Duodenal mucosa (tissue), 2 donors: ENCODE data around the gene TFAP2D.

Experiments
- H3K27ac ChIP-seq: one replicate; pipeline ENCODE4 v1.7.0; 2013; ENCODE audit warnings: low read depth, low read length
- H3K27me3 ChIP-seq, 2 donors: one replicate each; pipeline ENCODE4 v1.7.0; 2013; ENCODE audit warnings: low read length in 2 of 2, control low read depth in 1 of 2; ENCODE audit not compliant: insufficient read depth in 2 of 2, control insufficient read depth in 1 of 2
- H3K36me3 ChIP-seq, 2 donors: one replicate each; pipeline ENCODE4 v1.7.0; 2013; ENCODE audit warnings: low read length in 2 of 2, control low read depth in 1 of 2; ENCODE audit not compliant: insufficient read depth in 2 of 2, control insufficient read depth in 1 of 2
- H3K4me1 ChIP-seq, 2 donors: one replicate each; pipeline ENCODE4 v1.7.0; 2013; ENCODE audit warnings: low read length in 2 of 2, control low read depth in 1 of 2; ENCODE audit not compliant: insufficient read depth in 2 of 2, control insufficient read depth in 1 of 2
- H3K4me3 ChIP-seq, 2 donors: one replicate each; pipeline ENCODE4 v1.7.0; 2013; ENCODE audit warnings: low read length in 2 of 2, low read depth in 1 of 2
- H3K9ac ChIP-seq, 2 donors: one replicate each; pipeline ENCODE4 v1.7.0; 2013; ENCODE audit warnings: low read length in 2 of 2, low read depth in 1 of 2
- H3K9me3 ChIP-seq, 2 donors: one replicate each; pipeline ENCODE4 v1.7.0; 2013; ENCODE audit warnings: low read length in 2 of 2, control low read depth in 1 of 2; ENCODE audit not compliant: control insufficient read depth in 1 of 2

Gene TFAP2D

GRCh38 chr6:50713226-50713625, at the start of gene TFAP2D:
TSS of gene TFAP2D (plus strand) at chr6:50713526. CDS start at chr6:50714056, 530 bp downstream.
- Histone ChIP-seq H3K36me3 (no peaks in the 10 kb centered on the region), H3K4me1 (no peaks in the 10 kb centered on the region), H3K4me3 (no peak within 1 kb of the TSS), H3K9me3 (no peaks in the 10 kb centered on the region), H3K9ac (no peak within 1 kb of the TSS), H3K27ac (no peak within 1 kb of the TSS), H3K27me3 (peaks cover 15 to 59% of the 10 kb centered on the region in 2 donors)

DNA sequence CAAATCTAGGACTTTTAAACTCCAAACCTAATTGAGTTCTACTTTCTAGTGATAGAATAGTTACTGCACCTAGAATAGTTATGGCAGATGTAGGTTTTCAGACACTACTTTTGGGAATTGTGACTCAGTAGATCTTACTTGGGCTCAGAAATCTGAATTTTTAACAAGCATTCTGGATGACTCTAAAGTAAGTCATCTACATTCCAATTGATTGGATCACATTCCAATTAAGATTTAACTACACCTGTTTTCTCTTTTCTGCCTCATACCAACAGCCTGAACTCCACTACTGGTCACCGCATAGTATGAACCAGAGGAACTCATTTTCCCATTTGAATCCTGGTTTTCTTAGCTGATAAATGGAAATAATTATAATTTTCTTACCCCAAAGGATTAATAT, 49.5 kb upstream of the TFAP2D start:
- H3K9ac ChIP-seq, result no peak overlapping the region
- H3K4me1 ChIP-seq, result no peaks in the 10 kb centered on the region
- no peak overlapping the region for H3K4me3 ChIP-seq
- no peaks in the 10 kb centered on the region for H3K27me3 ChIP-seq
- H3K9me3 ChIP-seq, result no peaks in the 10 kb centered on the region
- H3K36me3 ChIP-seq, result no peaks in the 10 kb centered on the region
- H3K27ac ChIP-seq, result no peak overlapping the region

GRCh38 chr6:50666089-50666488, 47.2 kb upstream of the TFAP2D start:
- Histone ChIP-seq H3K27ac (no peak overlapping the region), H3K27me3 (no peaks in the 10 kb centered on the region), H3K36me3 (no peaks in the 10 kb centered on the region), H3K9ac (no peak overlapping the region), H3K4me3 (no peak overlapping the region), H3K9me3 (no peaks in the 10 kb centered on the region), H3K4me1 (no peaks in the 10 kb centered on the region)

GRCh38 chr6:50681213-50681824, 32.0 kb upstream of the TFAP2D start:
- Histone ChIP-seq H3K4me3 (no peak overlapping the region), H3K27ac (no peak overlapping the region), H3K9ac (no peak overlapping the region), H3K9me3 (no peaks in the 10 kb centered on the region), H3K36me3 (no peaks in the 10 kb centered on the region), H3K4me1 (no peaks in the 10 kb centered on the region), H3K27me3 (no peaks in the 10 kb centered on the region)

DNA sequence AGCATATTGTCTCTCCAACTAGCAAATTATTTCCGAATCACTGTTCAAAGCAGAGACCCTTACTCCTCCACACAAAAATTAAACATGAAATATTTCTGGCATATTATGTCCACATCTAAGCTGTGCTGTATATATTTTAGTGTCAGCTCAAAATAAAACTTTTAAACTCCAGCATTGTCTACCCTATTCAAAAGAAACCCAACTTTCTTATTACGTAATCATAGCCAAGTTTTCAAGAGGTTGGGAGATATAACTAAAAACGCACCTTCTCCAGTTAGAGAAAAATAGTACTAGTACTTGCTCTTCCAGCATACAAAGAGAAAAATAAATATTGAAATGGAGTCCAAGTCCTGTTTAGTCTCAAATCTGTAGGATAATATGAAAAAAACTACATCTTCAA, 24.1 kb upstream of the TFAP2D start:
- Histone ChIP-seq H3K4me3 (no peak overlapping the region), H3K4me1 (no peaks in the 10 kb centered on the region), H3K27me3 (no peaks in the 10 kb centered on the region), H3K9ac (no peak overlapping the region), H3K36me3 (no peaks in the 10 kb centered on the region), H3K27ac (no peak overlapping the region), H3K9me3 (no peaks in the 10 kb centered on the region)

DNA sequence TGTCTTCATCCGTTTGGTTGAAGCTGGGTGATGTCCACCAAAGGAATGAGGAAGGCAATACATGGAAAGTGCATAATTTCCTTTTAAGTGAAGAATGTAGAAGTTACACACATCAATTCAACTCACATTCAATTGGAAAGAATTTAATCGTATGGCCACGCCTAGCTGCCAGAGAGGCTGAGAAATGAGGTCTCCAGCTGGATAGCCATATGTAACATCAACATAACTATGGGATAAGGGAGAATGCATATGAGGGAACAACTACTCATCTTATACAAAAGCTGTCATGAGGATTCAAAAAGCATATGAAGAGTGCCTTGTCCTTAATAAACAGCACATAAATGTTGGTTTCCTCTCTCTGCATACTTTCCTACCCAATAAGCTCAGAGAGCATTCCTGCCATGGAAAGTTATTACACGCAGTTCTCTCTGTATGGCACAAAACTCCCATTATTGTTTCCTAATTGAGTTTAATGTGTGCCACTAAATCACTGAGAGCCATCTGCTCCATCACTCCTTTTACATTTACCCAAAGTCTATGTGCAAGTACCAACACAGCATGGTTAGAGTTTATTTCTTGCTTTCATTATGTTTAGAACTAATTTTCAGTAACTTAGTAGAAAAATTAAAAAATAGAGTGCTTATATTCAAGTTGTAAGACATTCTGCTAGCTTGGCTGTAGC, 21.4 kb upstream of the TFAP2D start:
- Histone ChIP-seq H3K36me3 (no peaks in the 10 kb centered on the region), H3K9ac (no peak overlapping the region), H3K4me3 (no peak overlapping the region), H3K27ac (no peak overlapping the region), H3K27me3 (no peaks in the 10 kb centered on the region), H3K4me1 (no peaks in the 10 kb centered on the region), H3K9me3 (no peaks in the 10 kb centered on the region)

GRCh38 chr6:50698546-50698945, 14.8 kb upstream of the TFAP2D start:
- no peak overlapping the region for H3K9ac ChIP-seq
- H3K27me3 ChIP-seq, result no peaks in the 10 kb centered on the region
- no peak overlapping the region for H3K4me3 ChIP-seq
- H3K36me3 ChIP-seq, result no peaks in the 10 kb centered on the region
- no peaks in the 10 kb centered on the region for H3K4me1 ChIP-seq
- no peaks in the 10 kb centered on the region for H3K9me3 ChIP-seq
- no peak overlapping the region for H3K27ac ChIP-seq

GRCh38 chr6:50699051-50699775, 14.1 kb upstream of the TFAP2D start:
- no peaks in the 10 kb centered on the region for H3K4me1 ChIP-seq
- no peaks in the 10 kb centered on the region for H3K9me3 ChIP-seq
- H3K27ac ChIP-seq, result no peak overlapping the region
- no peak overlapping the region for H3K4me3 ChIP-seq
- no peaks in the 10 kb centered on the region for H3K36me3 ChIP-seq
- no peaks in the 10 kb centered on the region for H3K27me3 ChIP-seq
- no peak overlapping the region for H3K9ac ChIP-seq

GRCh38 chr6:50706575-50706974, 6.8 kb upstream of the TFAP2D start:
- peaks cover 3 to 28% of the 10 kb centered on the region in 2 donors for H3K27me3 ChIP-seq
- H3K27ac ChIP-seq, result no peak overlapping the region

DNA sequence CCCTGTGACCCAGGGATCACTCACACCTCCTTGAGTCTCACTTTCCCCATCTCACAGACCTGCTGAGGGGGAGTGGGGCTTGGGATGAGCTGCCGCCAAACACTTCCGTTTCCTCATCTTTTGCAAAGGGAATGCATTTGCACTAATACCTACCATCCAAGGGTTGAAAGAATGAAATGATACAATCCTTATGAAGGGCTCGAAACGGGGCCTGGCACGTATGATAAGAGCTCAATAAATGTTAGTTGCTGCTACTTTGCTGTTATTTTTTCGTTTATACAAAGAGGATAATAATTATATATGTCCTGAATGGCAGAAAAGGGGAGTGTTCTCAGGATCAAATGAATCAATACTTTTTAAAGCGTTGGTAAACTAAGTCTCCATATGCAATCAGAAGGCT, 6.1 kb upstream of the TFAP2D start:
- no peak overlapping the region for H3K9ac ChIP-seq
- no peaks in the 10 kb centered on the region for H3K9me3 ChIP-seq
- no peaks in the 10 kb centered on the region for H3K4me1 ChIP-seq
- no peaks in the 10 kb centered on the region for H3K36me3 ChIP-seq
- H3K27ac ChIP-seq, result no peak overlapping the region
- peaks cover 5 to 34% of the 10 kb centered on the region in 2 donors for H3K27me3 ChIP-seq
- no peak overlapping the region for H3K4me3 ChIP-seq

More at GRCh38 chr6:50706575-50706974, 6.8 kb upstream of the TFAP2D start:
- Histone ChIP-seq H3K9me3 (no peaks in the 10 kb centered on the region), H3K36me3 (no peaks in the 10 kb centered on the region), H3K9ac (no peak overlapping the region), H3K4me1 (no peaks in the 10 kb centered on the region), H3K4me3 (no peak overlapping the region)
